GM21723 (cell line): ENCODE measurements around the gene MUSK.

Experiments used
- ATAC-seq: cut with Tn5 transposase; IDR thresholded peaks from one replicate; pipeline ENCODE4 v1.9.1; 2021; ENCODE audit warnings: mild to moderate bottlenecking, moderate library complexity; ENCODE audit not compliant: unreplicated experiment

MUSK gene

GRCh38 chr9:110668570-110669167, at the start of gene MUSK:
Gene MUSK (plus strand): TSS chr9:110668791. CDS start chr9:110668905, 114 bp downstream.
- no peak for ATAC-seq

GRCh38 chr9:110619831-110620230, 48.8 kb upstream of the MUSK start:
- ATAC-seq: no peak

DNA sequence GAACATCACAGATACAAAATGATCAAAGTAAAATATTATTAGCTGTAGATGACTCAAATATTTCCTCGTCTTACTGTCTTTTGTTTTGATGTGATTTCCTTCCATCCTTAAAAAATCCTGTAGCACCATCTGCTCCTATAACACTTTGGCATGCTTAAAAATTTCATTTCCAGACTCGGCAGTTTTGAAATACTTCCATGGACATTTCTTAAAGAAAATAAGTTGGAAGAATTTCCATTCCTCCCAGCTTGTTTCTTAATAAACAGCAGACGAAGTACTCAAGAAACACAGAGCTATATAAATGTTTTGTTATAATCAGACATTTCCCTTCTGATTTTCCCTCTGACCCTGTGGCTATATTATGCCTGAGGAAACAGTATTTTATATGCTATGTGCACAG, 47.9 kb upstream of the MUSK start:
- ATAC-seq: no peak

- ATAC-seq: no peak
Measured at GRCh38 chr9:110622368-110622767, 46.2 kb upstream of the MUSK start.

DNA sequence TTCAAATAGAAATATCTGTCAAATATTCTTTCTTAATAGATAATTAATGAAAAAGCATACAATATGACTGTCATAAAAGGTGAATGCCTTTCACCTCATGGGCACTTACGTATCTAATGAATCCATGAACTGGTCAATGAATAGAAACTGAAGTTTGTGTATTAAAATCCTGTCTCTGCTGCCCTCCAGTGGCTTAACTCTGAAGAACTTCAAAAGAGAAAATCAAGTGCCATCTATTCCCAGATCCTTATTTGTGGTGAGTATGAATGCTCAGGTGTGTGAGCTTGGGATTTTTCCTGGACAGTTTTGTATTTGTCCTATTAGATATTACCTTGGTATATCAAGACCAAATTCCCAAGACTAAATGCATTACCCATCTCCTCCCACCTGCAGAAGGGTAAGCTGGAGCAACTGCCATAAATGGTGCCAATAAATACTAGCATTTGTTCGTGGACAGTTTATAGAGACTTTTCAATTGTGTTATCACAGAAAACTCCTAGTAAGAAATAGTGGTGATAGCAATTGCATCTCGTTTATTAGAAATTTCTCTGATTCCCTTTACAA, 45.0 kb upstream of the MUSK start:
- no peak for ATAC-seq

GRCh38 chr9:110626101-110626829, 42.3 kb upstream of the MUSK start:
- ATAC-seq: peak; percentile 98

GRCh38 chr9:110635589-110635988, 33.0 kb upstream of the MUSK start:
- no peak for ATAC-seq

GRCh38 chr9:110638381-110638954, 30.1 kb upstream of the MUSK start:
- no peak for ATAC-seq

DNA sequence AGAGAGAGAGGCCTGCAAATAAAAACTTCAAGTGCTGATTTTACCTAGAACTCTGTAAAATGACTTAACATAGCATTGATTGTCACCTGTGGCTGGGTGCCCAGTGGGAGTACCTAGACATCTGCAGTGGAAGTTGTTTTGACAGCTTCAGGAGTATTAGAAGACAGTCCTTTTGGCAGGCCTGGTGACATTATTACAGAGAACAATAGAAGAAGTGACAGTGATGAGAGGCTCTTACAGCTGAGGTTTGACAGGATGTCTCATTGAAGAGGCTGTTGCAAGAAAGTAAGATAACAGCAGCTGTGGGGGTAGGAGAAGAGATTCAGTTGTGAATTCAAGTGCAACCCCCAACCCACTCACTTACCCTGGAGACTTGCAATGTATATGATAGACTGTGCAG, 27.9 kb upstream of the MUSK start:
- ATAC-seq: no peak

GRCh38 chr9:110641293-110641692, 27.3 kb upstream of the MUSK start:
- no peak for ATAC-seq

DNA sequence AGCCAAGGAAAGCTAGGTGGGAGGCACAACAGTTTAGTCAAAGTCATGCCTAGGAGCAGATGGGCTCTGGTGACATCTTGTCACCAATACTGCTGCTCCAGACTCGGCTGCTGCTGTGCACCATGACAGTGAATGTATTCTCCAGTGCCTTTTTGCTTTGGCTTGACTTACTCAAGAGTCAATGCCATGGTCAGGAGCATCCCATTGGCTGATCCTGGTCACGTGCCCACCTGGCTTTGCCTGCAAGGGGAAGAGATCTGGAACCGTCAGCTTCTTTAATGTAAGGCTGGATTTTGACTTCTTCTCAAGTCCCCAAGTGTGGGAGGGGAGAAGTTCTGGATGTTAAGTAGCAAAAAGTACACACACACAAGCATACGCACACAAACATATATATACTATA, 19.9 kb upstream of the MUSK start:
- ATAC-seq: no peak

GRCh38 chr9:110650261-110650660, 18.3 kb upstream of the MUSK start:
- no peak for ATAC-seq

DNA sequence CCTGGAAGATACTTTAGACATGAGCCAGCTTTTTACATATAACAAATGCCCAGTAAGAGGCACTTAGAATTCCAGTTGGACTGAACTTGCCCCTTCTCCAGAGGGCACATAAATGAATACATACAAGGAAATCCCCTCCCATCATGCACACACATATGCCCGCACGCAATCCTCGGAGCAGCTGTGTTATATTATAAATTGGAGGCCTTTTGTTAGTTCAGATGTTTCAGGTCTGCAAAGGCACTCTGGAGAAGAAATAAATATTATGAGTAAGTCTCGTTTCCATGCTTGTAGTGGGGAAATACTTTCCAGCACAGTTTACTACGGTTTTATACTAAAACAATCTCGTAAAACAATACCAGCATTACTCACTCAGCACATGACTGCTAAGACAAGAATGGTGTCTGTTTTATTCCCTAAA, 17.6 kb upstream of the MUSK start:
- no peak for ATAC-seq

GRCh38 chr9:110655754-110656641, 12.6 kb upstream of the MUSK start:
- no peak for ATAC-seq

GRCh38 chr9:110659891-110660541, 8.6 kb upstream of the MUSK start:
- ATAC-seq: no peak

- ATAC-seq: no peak
Measured at GRCh38 chr9:110669433-110669832, 842 bp downstream of the MUSK start.

DNA sequence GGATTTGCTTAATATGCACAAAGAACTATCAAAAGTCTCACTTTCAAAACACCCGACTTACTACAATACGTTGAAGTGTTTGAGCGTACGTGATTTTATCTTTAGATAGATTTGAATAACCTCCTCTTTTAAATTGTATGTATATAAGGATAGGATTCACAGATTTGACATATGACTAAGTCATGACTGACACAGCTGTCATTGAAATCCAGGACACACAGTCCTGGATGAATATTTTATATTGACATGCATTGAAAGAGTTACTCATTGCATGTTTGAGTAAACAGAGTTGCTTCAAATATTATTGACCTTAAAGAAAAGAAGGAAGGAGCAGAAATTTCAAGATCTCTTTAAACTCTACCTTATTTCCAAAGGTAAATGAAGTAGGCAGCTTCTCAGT, 3.3 kb downstream of the MUSK start:
- no peak for ATAC-seq

GRCh38 chr9:110672873-110673510, 4.4 kb downstream of the MUSK start:
- no peak for ATAC-seq

DNA sequence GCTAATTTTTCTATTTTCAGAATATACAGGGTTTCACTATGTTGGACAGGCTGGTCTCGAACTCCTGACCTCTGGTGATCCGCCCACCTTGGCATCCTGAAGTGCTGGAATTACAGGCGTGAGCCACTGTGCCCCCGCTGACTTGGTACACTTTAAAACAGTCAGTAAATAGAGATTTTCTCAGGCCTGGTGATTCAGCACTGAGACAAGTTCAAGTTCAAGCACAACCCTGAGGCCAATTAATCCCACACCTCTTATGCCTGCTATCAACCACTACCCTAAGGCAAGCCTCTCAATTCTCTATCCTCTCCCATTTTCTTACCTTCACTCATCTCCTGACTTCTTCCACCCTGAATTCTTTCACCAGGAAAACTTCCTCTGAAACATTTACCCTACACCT, 18.9 kb downstream of the MUSK start:
- ATAC-seq: no peak

DNA sequence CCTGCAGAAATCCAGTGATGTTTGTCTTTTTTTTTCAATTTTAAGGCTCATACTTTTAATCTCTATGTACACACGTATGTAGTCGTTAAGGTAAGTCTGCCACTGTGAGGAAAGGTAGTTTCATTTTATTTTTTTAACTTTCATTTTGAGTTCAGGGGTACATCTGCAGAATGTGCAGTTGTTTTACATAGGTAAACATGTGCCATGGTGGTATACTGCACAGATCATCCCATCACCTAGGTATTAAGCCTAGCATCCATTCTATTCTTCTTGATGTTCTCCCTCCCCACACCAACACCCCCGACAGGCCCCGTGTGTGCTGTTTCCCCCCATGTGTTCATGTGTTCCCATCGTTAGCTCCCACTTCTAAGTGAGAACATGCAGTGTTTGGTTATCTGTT, 19.7 kb downstream of the MUSK start:
- ATAC-seq: no peak
